ENCODE measurements around the gene COX19.

Gene COX19

GRCh38 chr7:992709-993607 lies 17.6 kb upstream of the COX19 start:
- DNase-seq (ENCODE audit: low read depth, low spot score): peak; percentile 78

DNA sequence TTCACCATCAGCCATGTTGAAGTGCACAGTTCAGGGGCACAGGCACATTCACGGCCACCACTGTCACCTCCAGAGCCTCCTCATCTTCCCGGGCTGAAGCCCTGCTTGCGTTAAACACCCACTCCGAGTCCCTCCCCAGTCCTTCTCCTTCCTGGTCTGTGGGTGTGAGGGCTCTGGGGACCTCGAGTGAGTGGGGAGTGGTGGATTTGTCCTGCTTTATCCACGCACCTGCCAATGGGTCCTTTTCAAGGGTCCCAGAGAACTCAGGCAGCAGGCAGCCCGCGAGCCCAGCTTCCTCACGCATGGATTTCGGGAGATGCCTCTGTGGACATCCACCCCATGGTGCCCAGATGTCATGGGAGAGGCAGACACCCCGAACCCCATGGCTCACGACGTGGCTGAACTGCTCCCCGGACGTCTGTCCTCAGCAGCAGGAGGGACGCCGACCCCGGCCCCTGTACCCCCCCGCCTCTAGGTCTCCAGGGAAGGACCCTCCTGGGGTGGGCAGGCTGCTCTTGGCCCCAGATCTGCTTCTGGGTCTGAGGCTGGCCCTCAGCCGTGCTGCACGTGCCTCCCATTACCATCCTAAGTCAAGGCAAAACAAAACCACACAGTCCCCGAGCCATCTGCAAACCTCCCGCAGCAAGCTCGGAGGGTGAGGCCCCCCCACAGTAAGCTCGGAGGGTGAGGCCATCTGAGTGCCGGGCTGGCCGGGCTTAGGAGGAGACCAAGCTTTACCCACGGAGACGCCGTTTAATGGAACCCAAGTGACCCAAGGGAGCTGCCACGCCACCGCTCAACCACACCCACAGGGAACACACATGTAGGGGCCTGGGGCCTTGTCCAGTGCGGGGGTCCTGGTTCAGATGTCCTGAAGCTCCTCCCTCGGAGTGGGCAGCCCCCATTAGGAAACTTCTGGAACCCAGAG lies 16.6 kb upstream of the COX19 start:
- DNase-seq (ENCODE audit: low read depth, low spot score): no peak

DNA sequence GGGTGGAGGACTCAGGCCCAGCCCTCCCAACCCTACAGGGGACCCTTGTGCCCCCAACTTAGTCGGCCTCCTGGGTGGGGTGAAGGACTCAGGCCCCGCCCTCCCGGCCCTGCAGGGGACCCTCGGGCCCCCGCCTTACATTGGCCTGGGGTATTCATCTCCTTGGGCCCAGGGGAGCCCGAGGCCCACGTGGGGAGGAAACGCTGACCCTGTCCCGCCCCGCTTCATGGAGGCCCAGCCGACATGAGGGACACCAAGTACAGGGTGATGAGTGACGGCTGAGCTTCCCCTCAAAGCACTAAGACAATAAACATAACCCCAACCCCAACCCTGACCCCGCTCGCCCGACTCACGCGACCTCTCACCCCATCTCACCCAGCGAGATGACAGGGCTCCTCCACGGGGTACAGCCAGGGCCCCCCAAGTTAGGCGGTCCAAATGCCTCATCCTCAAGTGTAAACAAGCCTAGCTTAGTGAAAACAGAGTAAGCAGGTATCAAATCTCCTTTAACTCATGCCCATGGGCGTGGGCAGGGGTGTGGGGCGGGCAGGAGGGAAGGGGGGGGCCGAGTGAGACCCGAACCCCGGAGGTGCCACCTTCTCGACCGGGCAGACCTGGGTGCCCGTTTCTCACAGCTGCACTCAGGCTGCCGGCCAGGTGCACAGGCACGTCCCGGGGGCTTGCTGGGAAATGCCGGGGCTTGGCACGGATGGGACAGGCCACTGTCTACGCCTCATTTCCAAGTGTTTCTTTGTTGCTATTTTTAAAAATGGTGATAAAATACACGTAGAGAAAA lies 15.8 kb upstream of the COX19 start:
- no peak for DNase-seq (ENCODE audit: low read depth, low spot score)

- DNase-seq (ENCODE audit: low read depth, low spot score): no peak
Measured at GRCh38 chr7:990352-990932, 15.1 kb upstream of the COX19 start.

DNA sequence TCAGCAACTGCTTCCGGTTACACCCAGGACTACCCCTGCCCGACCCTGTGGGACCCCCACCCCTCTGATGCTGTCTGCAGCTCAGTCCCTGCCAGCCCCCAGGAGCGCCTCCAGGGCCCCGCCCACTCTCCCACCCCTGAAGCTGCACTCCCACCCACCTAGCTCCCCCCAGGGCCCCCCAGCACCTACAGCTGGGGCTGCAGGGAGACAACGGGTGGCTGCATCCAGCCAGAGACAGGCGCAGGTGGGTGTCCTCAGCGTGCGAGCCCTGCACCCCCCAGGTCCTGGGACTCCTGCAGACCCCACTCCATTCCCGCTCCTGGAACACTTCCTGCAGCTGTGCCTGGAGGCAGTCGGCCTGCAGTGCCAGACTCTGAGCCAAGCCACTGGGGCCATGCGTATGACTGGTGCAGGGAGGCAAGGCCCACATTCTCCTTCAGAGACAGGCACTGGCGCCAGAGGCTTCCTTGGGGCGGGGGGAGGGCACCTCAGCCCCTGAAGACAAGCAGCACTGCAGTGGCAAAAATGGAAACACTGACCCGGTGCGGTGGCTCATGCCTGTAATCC lies 13.7 kb upstream of the COX19 start:
- no peak for DNase-seq (ENCODE audit: low read depth, low spot score)

DNA sequence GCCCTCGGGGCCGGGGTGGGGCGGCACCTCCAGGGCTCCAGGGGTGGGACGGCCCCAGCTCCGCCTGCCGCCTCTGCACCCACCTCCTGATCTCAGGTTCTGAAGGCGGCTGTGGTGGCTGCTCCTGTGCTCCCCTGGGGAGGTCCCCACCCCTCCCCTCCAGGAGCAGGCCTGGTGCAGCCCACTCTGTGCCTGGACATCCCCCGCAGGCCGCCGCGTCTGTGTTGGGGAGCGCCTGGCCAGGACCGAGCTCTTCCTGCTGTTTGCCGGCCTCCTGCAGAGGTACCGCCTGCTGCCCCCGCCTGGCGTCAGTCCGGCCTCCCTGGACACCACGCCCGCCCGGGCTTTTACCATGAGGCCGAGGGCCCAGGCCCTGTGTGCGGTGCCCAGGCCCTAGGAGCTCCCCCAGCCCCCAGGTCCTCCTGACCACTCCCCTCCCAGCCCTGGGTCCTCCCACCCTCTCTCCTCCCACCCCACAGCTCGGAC lies 13.1 kb upstream of the COX19 start:
- DNase-seq (ENCODE audit: low read depth, low spot score): no peak

DNA sequence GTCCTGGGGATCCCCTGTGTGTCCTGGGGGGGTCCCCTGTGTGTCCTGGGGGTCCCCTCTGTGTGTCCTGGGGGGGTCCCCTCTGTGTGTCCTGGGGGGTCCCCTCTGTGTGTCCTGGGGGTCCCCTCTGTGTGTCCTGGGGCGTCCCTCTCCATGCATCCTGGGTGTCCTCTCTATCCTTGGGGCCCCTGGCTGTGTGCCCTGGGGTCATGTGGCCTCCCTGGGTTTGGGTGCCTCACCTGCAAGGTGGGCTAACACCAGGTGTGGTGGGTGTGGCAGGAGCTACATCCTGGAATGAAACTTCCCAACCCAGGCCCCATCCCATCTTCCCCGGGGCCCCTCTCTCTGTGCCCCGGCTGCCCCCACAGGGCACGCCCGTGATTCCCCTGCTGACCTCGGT lies 12.6 kb upstream of the COX19 start:
- no peak for DNase-seq (ENCODE audit: low read depth, low spot score)

DNA sequence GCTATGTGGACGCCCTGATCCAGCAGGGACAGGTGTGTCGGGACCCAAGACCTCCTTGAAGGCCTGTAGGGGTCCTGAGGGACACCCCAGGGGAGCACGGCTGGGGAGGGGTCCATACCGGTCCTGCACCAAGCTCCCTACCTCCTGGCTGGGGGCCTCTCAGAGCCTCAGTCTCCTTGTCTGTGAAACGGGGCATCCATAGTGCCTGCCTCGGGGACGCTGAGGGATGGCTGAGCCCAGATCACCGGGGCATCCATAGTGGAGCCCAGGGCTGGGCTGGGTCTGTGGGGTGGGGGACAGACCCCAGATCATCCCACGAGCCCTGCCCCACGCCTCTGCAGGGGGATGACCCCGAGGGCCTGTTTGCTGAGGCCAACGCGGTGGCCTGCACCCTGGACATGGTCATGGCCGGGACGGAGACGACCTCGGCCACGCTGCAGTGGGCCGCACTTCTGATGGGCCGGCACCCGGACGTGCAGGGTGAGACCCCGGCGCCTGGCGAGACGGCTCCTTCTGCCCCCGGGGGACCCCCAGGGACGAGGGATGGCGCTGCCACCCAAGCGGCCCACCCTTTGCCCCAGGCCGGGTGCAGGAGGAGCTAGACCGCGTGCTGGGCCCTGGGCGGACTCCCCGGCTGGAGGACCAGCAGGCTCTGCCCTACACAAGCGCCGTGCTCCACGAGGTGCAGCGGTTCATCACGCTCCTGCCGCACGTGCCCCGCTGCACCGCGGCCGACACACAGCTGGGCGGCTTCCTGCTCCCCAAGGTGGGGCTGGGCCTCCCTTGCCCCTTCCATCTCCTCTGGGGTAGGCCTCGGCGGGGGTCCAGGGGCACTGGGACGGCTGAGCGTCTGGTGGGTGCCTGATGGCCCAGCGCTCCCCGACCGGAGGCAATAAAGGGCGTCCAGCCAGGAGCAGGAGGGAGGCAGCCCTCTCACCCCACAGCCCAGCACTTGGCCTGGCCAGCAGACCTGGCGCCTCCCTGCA lies 11.7 kb upstream of the COX19 start:
- no peak for DNase-seq (ENCODE audit: low read depth, low spot score)

DNA sequence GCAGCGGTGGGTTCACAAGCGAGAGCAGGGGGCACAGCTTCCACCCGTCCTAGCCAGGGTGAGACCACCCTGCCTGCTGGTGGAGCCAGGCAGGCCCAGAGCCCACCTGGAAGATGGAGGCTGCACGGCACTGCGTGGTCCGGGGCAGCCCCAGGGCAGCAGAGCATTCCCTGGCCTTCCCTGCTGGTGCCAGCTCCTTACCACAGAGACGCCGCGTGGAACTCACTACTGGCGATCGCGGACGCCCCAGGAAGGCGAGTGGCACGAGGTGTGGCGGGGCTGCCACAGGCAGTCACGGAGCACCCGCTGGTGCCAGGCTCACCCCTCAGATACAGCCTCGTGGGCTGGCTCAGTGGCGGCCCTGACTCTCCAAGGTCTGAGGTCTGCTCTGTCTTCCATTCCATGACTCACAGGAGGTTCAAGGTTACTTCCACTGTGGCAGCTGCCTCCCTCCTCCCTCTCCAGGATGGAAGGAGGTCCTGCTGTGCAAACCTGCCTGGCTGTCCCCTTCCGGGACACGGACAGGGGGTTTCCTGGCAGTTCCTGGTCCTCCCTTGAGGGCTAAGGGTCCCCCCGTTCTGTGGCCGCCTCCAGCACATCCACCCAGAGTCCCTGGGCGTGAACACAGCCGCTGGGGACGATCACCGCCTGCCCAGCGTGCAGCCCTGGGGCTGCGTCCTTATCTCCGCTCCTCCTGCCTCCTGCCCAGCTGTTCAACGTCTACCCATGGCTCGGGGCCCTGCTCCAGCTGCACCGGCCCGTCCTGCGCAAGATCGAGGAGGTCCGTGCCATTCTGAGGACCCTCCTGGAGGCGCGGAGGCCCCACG lies 10.8 kb upstream of the COX19 start:
- no peak for DNase-seq (ENCODE audit: low read depth, low spot score)

- no peak for DNase-seq (ENCODE audit: low read depth, low spot score)
Measured at GRCh38 chr7:985127-985416, 9.7 kb upstream of the COX19 start.

- DNase-seq (ENCODE audit: low read depth, low spot score): no peak
Measured at GRCh38 chr7:984361-985126, 9.2 kb upstream of the COX19 start.

- DNase-seq (ENCODE audit: low read depth, low spot score): no peak
Measured at GRCh38 chr7:983616-984071, 8.3 kb upstream of the COX19 start.

DNA sequence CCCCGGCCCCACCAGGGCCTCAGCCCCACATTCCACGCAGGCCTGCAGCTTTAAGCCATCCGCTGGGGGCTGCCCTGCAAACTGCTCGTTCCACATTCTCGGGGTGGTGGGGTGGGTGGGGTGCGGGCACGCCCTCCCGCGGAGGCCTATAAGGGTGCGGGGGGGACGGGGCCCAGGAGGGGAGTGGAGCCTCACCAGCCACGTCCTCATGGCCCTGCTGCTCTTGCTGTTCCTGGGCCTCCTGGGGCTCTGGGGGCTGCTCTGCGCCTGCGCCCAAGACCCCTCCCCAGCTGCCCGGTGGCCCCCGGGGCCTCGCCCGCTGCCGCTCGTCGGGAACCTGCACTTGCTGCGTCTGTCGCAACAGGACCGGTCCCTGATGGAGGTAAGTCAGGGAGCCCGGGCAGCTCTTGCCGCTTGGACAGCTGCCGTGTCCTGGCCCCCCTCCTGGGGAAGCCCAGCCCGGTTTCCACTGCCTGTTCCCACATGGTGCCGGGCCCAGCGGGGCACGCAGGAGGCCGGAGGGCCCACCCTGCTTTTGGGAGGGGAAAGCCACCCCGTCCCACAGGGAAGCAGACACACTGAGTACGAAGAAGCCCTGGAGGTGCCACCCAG lies 7.8 kb upstream of the COX19 start, which contains the start of gene CYP2W1:
CYP2W1 (plus strand) TSS at position 178 of the 612 bp plus-strand sequence; CDS start at position 209, 31 bp downstream.
- DNase-seq (ENCODE audit: low read depth, low spot score): no peak

GRCh38 chr7:982511-983003 lies 7.2 kb upstream of the COX19 start:
- no peak for DNase-seq (ENCODE audit: low read depth, low spot score)

GRCh38 chr7:981793-982510 lies 6.6 kb upstream of the COX19 start:
- DNase-seq (ENCODE audit: low read depth, low spot score): no peak

DNA sequence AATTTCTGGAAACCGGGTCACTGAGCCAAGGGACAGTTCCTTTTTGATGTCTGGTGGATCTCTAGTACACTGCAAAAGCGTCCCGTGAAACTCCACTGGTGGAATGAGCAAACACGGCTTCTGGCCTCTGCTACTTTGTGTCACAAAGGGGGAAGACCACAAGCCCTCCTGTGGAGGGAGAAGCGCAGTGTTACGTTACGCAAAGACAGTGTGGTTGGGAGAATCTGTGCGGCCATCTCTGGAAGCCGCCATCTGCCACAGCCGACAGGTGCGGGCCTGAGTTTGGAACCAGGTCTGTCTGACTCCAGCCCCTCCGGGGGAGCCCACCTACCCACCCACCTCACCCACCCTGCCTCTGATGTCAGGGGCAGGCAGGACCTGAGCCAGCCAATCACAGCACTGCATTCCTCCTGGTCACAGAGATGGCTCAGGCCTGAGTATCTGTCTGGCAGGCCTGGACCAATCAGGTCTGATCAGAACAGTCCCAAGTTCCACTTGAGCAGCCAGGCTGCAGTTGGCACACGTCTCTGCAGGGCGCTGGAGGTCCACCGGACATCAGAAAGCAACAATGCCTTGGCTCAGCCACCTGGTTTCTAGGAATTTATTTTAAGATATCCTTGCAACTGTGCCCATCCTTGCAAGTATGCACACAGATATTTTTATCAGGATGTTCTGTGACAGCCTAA lies 4.7 kb upstream of the COX19 start:
- DNase-seq (ENCODE audit: low read depth, low spot score): no peak
